ENCODE measurements around the gene IARS2.
"Not testable (repeated sequence)": the region's sequence is repeated elsewhere in the genome, so short reads cannot be mapped to it uniquely, and the experiment has no call there.

Gene IARS2

DNA sequence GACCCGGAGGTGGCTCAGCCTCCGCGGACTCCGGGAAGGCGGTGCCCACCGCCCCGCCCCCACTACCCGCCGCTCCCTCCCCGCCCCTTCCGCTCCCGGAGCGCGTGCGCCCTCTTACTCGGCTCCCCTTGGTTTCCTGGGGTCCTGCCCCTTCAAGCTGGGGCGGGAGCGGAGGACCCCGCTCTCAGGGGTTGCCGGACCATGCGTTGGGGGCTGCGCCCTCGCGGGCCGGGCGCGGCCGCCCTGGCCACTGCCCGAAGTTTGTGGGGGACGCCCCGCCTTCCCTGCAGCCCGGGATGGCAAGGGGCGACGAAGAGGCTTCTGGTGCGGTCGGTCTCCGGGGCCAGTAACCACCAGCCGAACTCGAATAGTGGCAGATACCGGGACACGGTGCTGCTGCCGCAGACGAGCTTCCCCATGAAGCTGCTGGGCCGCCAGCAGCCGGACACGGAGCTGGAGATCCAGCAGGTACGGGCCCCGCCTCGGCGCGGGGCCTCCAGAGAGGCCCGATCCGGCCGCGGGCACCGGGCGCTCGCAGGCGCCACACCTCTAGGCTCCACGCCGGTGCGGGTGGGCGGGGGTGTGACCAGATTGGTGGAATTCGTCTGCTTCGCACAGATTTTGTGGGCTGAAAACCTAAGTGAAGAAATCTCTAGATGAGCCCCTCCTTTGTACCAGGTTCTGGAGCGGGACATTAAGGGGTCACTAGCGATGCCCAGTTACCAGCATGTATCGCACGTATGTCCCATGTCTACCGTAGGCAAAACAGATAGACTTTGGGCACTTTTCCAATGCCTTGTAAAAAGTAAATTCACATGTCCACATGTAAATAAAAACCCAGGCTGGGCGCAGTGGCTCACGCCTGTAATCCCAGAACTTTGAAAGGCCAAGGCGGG is at the start of gene IARS2:
Gene IARS2, plus strand, starts transcription at position 117 of the 896 bp plus-strand sequence. Its CDS starts 85 bp downstream, at position 202.
- peak; percentile 89 for DNase-seq (ENCODE audit: low spot score)

DNA sequence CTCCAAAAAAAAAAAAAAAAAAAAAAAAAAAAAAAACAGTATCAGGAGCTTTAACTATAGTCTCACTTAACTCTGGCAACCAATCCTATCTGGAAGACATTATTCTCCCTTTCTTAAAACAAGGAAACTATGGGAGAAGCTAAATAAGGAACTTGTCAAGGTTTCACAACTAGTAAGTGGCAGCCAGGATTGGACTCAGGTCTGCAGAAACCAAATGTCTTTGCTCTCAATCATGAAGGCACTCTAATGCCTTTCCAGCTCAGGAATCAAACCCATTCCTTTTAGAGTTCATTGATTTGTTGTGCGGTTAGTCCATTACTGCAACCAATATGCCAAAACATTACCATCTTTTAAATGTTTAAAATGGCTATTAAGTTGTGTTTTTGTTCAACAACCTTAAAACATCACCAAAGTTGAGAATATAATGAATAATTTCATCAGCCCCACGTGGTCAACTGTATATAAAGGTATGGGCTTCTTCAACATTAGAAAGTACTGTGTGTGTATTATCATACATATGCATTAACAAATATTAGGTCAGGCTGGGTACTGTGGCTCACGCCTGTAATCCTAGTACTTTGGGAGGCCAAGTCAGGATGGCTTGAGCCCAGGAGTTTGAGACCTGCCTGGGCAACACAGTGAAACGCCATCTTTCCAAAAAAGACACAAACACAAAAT is 49.1 kb upstream of the IARS2 start:
- no peak for DNase-seq (ENCODE audit: low spot score)

DNA sequence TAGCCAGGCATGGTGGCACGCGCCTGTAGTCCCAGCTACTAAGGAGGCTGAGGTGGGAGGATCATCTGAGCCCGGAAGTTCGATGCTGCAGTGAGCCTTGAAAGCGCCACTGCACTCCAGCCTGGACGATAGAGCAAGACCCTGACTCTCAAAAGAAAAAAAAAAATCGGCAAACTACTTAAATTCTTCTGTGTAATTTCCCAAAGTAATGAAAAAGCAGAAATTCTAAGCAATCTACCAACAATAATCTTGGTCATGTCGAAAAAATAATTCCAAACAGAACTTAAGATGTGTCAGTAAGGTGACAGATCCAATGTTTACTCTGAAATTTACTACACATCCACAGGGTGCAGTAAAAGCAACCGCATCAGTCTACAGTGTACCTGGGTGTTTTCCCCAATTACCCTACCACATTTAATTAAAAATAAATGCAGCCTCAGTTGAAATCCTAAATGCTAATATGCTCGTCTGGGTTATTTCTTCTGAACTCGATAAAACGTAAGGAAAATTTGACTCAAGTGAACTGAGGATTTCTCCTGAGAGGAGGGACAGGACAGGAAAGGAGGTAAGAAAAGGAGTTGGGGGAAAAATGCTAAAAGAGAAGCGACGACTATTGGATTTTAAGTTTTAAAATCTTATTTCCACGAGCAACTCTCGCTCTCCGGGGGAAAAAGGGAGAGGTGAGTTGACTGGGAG is 48.4 kb upstream of the IARS2 start:
- DNase-seq (ENCODE audit: low spot score): no peak

DNA sequence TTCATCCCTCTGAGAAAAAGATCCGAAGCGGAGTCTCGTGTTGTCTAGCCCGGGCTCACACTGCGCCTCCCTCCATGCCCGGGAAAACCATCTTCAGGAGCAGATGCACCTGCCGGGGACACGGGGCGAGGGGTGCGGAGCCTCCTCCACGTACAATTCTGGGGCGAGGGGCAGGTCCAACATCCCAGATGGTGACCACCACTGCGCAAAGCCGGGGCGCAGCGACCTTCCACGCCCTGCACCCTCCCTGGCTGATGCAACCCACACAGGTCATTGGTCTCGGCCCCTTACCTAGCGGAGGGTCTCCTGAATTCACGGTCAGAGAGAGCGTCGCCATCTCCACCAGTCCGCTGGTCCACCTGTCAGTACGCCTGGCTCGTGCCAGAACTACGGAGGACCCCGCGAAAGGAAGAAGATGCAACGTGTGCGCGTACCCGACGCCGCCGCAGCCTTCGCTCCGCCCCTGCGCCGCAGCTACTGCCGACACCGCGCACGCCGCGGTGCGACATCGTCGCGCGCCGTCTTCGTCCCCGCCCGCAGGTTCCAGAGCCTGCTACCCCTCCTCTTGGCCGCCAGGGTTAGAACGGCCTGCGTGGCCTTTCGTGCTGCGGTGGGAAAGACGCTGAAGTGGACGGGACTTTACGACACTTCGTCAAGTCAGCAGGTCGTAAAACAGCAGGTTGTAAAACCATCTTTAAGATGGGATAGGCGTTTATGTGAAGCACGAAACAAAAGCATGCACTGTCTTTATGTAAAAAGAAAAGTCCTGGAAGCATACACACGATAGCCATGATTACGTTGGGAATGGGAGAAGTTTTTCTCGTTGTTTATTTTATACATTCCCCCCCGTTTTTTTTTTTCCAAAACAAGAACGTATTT is 47.6 kb upstream of the IARS2 start, which contains the start of gene EPRS1:
Gene EPRS1, minus strand, starts transcription at position 454 of the 879 bp plus-strand sequence. Its CDS starts 117 bp downstream, at position 337.
- peak; percentile 95 for DNase-seq (ENCODE audit: low spot score)

DNA sequence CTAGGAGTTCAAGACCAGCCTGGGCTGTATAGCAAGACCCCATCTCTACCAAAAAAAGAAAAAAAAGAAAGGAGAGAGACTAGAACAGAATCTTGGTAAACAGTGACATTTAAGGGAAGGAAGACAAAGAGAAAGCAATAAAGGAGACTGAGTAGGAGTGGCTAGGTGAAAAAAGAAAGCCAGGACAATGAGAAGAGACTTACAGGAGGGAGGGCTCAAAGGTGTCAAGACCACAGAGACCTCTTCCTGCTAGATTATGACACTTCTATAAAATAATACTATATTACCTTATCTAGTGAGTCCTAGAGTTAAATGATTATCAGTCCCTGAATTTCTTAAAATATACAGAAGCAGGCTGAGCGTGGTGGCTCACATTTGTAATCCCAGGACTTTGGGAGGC is 37.6 kb upstream of the IARS2 start:
- no peak for DNase-seq (ENCODE audit: low spot score)

DNA sequence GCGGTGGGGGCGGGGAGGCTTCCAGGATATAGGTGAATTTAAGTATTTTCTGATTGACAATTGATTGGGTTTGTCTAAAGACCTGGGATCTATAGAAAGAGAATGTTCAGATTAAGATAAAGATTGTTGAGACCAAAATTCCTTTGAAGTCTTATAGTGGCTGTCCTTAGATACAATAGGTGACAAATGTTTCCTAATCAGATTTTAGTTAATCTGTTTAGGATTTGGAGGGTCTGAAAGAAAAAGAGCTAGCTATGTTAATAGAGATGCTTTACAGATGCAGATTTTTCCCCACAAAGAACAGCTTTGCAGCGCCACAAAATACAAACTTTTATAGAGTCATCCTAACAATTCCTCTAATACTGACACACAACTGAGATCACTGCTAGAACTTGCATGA is 33.1 kb upstream of the IARS2 start:
- no peak for DNase-seq (ENCODE audit: low spot score)

DNA sequence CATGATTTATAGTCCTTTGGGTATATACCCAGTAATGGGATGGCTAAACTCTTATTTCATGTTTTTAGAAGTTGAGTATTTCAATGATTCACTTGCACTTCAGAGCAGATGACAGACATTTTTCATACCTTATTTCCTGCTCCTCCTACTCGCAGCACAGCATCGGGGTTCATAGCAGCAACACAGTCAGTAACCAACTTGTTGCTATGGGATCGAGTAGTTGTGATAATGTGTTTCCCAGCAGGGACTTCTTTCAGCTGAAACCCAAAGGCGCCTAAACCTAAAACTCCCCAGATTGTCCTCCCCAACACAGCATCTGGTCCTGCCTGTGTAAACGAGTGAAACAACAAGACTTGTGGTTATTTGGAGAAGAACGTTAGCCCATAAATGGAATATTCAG is 31.3 kb upstream of the IARS2 start:
- no peak for DNase-seq (ENCODE audit: low spot score)

DNA sequence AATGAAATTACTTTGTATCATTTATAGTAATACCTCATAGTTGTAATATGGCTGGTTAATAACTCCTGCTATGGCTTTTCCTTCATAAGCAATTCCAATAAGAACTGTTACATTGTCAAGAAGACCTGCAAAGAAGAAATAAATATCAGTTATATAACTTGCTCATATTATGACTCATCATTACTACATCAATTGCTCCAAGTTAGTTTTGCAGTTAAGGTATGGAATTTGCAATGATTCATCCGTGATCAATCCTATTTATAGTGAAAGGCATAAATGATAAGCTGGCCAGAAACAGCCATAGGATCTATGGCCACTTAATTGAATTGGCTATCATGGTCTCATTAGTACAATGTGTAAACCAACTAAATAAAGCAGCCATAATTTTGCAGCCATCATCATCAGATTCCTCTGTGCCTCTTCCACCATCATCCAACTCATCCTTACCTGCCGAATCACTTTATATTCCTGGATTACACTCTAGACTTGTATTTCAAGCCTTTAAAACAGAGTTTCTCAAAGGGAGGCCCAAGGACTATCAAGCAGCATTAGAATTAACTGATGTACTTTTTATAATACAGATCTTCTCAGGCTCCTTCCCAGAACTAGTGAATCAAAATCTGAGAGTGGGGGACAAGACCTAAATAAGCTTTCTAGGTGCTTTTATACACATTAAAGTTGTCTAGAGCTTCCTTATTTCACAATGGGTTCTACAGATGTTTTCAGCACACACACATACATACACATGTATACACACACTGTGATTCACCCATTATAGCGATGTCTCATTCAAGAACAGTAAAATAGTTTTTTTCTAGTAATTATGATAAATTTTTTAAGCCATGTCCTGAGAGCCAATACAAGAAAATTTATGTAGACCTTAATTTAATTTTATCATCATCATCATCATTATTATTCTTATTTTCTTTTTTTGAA is 26.4 kb upstream of the IARS2 start:
- no peak for DNase-seq (ENCODE audit: low spot score)

DNA sequence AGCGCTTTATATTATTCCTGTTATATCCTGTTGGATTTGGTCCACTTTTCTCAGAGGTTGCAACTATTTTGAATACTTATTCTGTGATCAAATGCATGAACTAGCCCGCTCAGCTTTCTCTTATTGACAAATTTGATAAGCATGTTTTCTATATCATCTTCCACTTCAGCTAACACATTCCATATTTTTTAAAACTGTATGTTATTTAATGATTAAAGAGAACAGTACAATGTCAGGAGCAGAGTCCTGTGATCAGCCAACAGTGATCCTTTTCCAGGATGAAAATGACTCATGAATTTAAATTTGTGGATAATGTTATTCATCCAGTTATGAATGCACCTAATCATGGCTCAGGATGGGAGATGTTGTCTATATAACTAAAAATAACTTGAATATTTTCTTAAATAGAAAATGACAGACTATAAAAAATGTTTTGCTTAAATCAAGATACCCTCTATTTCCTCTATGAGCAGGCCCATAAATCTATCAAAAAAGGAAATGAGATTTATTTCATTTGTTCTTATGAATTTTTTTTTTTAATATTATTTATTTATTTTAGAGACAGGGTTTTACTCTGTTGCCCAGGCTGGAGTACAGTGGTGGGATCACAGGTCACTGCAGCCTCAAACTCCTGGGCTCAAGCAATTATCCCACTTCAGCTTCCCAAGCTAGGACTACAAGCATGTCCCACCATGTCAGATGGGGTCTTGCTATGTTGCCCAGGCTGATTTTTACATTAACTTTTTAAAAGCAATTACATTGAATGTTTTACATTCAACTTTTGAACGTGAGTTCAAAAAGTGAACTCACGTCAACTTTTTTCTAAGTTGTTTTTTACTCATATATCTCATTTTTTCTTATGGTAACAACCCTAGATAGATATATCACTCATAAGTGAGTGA is 16.8 kb upstream of the IARS2 start:
- DNase-seq (ENCODE audit: low spot score): no peak

DNA sequence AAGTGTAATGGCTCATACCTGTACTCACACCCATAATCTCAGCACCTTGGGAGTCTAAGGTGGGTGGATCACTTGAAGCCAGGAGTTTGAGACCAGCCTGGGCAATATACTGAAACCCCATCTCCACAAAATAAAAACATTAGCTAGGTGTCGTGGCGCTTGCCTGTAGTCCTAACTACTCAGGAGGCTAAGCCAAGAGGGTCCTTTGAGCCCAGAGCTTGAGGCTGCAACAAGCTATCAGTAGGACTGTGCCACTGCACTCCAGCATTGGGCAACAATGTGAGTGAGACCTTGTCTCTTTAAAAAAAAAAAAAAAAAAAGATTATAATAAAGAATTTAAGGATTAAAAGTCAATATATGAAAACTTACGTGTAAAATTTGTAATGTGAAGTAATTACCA is 16.0 kb upstream of the IARS2 start:
- no peak for DNase-seq (ENCODE audit: low spot score)

DNA sequence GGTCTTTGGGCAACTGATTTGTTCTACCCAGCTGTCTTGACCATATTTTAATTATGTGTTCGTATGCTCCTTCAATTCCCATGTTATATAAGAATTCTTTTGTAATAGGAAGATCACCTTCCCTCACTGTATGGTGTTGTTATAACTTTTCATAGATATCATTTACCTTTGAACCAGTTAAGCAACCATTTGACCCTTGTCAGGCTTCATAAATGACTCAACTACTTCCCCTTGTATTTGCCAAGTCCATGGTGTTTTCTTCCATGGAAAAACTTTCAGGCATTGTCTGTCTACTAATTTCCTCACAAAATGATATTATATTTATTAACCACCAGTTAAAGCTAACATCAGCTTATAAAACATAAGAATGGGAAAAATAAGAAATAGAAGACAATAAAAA is 9.5 kb upstream of the IARS2 start:
- no peak for DNase-seq (ENCODE audit: low spot score)

DNA sequence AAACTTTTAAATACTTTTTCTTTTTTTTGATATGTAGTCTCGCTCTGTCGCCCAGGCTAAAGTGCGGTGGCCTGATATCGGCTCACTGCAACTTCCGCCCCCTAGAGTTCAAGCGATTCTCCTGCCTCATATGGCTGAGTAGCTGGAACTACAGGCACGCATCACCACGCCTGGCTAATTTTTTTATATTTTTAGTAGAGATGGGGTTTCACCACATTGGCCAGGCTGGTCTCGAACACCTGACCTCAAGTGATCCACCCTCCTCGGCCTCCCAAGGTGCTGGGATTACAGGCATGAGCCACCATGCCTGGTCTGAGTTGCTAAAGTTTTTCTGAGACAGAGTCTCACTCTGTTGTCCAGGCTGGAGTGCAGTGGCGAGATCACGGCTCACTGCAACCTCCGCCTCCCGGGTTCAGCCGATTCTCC is 7.7 kb upstream of the IARS2 start:
- DNase-seq (ENCODE audit: low spot score): peak; percentile 49

DNA sequence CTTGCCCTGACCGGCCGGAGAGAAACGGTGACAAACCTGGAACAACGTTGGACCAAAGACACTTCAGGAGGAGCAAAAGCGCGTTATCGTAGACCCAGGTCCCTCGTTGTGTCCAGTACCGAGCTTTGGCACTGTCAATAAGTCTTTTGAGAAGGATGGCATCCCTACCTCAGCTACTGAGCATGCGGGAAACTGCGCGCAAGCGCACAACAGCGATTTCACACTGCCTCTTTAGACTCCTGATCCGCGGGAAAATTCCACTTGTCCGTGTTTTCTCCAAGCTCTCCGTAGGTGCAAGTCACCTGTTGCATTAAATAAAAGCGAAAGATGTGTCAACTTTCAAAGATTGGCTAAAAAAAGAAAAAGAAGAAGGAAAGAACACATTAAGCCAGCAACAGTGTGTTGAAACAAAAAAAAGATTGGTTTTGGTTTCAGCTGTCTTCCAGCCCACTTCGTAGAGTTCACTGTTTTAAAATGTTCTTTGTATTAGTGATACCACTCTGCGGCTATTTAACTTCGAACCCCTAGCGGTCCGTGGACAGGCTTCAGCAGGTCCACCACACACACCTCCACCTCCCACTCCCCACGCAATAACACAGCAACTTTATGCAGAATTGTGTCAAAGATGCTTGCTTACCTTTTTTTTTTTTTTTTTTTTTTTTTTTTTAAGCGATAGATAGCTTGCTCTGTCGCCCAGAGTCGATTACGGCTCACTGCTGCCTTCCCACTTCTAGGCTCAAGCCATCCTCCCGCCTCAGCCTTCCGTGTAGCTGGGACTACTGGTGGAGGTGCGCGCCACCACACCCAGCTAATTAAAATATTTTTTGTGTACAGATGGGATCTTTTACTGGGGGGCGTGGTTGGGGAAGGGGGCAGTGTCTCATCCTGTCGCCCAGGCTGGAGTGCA is 4.0 kb upstream of the IARS2 start, which contains the start of gene BPNT1:
Gene BPNT1, minus strand, starts transcription at position 139 of the 907 bp plus-strand sequence. CDS start 9,942 bp downstream, outside the sequence.
- peak; percentile 94 for DNase-seq (ENCODE audit: low spot score)

DNA sequence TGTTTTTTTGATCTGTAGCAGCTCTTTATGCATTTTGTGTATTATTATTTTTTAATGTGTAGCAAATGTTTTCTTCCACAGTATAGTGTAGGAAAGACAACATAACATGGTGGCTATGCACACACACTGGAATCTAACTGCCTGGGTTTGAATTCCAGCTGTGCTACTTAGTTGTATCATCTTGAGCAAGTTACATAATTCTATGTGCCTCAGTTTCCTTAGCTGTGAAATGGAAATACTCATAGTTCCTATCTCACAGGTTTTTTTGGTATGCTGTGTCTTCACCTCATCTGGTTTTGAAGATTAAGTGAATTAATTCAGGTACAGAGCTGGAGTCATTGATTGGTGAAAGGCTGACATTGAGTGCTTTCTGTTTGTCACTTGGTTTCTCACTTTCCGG is 1.2 kb upstream of the IARS2 start:
- no peak for DNase-seq (ENCODE audit: low spot score)

DNA sequence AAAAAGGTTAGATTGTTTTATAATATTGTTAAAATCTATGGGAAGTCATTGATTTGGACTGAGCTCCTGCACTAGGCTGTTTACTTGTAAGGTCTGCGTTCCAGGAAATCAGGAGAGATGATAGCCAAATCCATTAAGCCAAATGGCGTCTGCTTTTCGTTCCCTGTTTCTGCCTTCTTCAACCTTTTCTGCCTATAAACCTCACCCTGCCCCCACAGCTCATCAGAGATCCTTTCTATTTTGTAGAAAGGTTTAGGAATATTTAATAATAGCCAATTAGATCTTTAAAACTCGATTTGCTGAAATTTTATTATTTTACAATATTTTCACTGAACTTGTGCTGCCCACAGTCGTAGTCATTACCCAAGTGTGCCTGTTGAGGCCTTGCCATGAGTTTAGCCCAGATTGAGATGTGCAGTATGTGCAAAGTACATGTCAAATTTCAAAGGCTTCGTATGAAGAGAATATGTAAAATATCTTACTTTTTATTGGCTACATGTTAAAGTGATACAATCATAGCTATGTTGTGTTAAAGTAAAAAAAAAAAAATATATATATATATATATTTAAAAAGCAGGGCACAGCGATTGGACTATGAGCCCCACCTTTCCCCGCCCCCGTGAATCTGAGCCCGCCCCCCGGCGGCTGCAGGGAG is 444 bp upstream of the IARS2 start:
- DNase-seq (ENCODE audit: low spot score): no peak

DNA sequence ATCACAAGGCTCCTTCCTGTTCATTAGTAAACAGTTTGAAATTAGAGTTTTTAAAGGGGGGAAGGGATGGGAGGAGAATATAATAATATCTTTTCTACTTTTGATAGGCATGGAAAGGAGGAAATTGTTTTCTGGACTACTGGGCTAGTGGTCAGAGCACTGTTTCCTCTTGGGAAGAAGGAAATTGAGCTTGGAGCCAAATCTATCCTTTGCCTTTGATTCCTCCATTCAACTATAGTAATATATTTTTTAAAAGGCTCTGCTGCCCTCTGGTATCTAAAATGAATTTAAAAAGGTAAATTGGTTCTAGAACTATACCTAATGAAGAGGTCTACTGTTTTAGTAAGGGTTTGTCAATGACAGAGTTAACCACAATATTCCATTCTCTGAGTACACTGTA is 5.9 kb downstream of the IARS2 start:
- no peak for DNase-seq (ENCODE audit: low spot score)

DNA sequence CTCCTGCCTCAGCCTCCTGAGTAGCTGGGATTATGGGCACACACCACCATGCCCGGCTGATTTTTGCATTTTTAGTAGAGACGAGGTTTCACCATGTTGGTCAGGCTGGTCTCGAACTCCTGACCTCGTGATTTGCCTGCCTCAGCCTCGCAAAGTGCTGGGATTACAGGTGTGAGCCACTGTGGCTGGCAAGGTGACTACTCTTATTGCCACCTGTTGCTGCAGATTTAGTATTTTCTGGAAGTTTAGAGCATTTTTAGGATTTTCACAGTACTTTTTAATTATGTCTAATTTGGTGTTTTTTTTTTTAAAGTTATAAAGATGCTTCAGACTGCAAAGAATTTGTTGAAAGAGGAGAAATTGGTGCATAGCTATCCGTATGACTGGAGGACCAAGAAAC is 16.5 kb downstream of the IARS2 start:
- DNase-seq (ENCODE audit: low spot score): not testable (repeated sequence)

DNA sequence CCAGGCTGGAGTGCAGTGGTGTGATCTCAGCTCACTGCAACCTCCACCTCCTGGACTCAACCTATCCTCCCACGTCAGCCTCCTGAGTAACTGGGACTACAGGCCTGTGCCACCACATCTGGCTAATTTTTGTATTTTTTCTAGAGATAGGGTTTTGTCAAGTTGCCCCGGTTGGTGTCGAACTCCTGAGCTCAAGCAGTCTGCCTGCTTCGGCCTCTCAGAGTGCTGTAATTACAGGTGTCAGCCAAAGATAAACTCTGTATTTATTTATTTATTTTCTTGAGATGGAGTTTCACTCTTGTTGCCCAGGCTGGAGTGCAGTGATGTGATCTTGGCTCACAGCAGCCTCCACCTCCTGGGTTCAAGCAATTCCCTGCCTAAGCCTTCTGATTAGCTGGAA is 18.7 kb downstream of the IARS2 start:
- DNase-seq (ENCODE audit: low spot score): not testable (repeated sequence)

Measured in ecto neural progenitor cell (in vitro differentiated cells).